GM18508 (cell line): ENCODE data around the gene SLC16A7.

ENCODE experiments used
- ATAC-seq: cut with Tn5 transposase; IDR thresholded peaks from one replicate; pipeline ENCODE4 v1.9.1; 2021; ENCODE audit warnings: moderate number of reproducible peaks; ENCODE audit not compliant: insufficient read depth, unreplicated experiment

The SLC16A7 gene

DNA sequence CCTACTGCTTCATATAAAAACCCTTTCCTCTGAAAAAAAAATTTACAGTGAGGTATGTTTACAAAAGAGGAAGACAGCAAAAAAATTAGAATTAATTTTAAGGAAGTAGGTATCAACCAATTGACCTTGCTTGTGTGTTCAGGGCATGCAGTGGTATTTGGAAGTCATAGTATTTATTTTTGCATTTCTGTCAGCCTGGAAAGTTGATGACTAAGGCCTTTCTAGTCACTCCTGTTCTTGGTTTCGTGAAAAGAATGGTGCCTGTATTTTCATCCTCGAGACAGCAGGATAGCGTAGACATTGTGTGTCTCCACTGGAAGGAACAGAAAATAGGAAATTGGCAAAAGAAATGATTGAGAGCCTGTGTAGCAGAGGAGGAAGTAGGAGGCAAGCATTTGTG is 24.5 kb downstream of the SLC16A7 start:
- peak; percentile 39 for ATAC-seq

DNA sequence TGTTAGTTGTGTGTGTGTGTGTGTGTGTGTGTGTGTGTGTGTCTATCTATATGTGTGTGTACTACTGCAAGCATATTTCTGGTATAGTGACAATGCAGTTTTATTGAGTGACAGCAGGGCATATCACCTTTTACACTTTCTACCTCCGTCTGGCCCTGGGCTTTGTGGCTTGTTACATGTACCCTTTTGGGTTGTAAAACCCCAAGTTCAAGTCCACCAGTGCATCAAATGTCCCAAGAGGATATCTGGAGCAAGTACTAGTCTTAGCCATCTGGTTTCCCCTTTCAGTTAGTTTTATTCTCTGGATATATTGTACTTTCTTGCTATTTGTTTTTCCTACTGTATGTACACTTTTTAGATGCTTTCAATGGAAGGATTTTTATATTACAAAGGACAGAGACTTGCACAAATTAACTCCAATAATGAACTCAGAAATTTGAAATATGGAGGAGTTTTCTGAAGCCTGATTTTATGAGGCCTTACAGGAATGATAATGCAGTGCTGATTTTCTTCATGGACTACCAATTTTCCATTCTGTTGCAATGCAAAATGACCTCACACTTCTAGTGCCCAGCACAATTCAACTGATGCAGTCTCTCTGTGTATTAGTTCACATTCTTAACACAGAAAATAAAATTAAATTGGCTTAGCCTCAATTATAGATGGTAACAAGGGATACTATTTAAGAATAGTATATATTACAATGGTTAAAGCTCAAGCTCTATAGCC is 29.1 kb downstream of the SLC16A7 start:
- no peak for ATAC-seq

DNA sequence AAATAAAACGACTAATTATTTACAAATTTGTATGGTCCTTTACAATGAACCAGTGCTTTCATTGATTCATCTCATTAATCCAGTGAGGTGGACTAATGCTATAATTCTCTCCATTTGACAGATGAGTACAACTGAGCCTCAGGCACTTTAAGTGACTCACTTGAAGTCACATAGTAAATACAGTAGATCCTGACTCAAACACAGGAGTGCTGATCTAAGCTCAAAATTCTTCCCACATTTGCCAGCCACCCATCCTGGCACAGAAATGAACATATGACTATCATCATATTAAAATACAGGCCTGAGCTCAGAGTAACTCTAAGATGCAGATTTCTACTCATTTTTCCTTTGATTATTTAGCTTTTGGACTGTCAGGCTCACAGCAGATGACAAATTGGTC is 30.6 kb downstream of the SLC16A7 start:
- ATAC-seq, result no peak

DNA sequence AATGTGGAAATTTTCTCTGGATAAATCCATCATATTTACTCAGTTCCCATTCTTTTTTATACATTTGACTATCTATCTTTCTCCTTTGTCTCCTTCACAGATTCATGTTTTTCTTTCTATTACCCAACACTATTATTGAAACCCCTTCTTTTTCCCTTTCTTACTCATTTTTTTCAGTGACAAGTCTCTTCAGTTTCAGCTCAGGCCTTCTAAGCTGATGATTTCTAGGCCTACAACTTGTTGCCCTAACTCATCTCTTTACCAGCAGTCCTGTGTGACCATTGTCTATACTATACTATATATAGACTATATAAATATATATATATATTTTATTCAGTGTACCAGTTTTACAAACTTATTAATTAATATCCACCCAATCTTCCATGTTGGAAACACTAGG is 31.8 kb downstream of the SLC16A7 start:
- ATAC-seq, result no peak

DNA sequence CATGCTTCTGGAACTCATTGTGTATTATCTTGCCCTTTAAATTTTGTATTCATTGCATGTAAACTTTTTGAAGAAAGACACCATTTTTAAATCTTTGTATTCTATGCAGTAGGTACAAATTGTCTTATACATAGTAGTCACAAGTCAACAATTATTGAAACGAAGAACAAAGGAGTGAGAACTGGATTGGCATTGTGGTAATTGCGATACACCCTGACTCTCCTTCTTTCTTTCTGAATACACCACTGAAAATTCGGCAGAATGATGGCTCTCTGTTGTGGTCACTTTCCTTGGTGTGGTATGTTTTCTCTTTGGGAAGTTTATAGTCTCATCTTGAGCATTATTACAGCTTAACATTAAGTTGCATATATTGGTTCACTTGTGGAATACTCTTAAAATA is 34.1 kb downstream of the SLC16A7 start:
- no peak for ATAC-seq

DNA sequence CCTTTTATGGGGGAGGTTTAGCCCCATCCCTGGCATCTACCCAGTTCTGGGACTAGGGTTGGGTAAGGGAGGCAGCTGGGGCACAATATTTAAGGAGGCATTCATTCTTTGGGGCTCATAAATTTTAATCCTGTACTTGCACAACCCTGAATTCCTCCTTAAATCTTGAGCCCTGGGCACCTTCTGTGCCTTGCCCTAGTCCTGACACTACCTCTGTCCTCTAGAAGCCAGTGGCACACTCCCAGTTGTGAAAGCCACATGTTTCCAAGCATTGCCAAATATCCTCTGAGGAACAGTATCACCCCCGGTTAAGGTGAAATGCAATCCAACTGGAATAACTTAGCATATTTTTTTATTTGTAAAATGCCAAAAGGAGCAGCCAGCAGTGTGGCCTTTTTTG is 36.6 kb downstream of the SLC16A7 start:
- ATAC-seq, result no peak

DNA sequence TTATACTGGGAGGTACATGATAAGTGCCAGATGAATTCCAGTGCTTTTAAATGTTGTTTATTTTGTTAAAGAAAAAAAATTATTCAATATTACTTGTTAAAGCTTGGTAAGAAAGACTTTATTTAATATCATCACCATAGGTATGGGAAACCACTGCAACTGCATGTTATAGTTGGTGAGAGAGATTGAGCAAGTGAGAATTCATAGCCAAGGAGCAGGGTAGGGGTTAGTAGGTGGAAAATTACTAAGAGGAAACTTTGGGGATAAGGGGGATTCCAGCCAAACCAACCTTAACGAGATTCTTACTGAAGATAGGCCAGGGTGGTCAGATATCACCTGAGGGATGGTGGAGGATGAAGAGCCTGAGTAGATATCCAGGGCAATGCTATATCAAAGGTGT is 38.4 kb downstream of the SLC16A7 start:
- ATAC-seq, result no peak

DNA sequence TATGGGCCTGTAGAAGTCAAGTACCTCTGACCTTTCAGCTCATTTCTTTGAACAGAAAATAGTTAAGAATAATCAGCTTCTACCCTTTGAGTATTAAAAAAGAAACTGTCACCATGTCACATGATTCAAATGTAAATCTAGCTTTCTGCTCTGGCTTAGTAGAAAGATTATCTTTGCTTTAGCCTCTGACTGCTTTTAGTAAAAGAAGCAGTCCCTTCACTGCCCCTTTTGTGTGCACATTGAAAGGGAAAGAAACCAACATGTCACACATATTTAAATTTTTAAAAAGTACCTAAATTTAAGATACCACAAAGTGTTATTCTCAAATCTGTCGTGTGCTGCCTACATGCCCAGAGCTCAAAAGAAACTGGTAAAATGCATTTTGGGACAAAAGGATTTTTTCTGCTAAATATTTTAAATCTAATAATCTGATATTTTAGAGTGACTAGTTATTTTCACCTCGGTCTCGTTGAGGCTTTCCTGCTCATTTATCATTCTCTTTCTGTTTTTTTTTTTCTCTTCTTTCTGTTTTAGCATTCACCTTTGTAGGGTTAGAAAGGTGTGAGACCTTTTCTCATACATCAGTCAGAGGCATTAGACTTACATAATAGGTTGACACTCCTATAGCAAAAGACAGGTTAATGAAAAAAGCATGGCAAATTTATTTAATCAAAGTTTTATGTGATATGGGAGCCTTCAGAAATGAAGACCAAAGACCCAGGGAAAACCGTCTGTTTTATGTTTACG is 41.3 kb downstream of the SLC16A7 start:
- peak; percentile 74 for ATAC-seq

DNA sequence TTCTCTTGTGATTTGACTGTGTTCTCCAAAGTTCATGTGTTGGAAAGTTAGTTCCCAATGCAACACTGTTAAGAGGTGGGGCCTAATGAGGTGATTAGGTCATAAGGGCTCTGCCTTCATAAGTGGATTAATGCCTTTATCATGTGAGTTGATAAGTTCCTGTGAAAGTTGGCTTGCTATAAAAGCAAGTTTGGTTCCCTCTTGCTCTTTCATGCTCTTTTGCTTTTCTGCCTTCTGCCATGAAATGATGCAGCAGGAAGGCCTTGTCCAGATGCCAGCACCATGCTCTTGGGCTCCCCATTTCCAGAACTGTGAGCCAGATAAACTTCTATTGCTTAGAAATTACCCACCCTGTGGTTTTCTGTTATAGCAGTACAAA is 41.9 kb downstream of the SLC16A7 start:
- ATAC-seq, result no peak

DNA sequence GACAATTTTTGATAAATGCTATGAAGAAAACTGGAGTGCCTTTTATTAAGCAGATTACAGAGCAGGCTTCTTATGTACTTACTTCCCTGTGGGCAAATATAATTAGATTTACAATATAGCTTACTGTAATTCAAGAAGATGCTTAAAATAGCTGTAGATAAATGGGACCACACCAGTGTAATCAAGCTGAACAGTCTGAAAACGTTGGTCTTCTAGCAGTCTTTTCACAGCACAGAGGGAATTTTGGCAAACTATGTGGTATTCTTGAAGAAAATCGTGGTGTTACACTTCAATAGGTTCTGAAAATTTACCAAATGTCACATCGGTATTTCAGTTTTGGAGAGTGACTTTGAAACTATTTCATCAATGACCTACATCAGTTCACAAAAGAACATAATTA is 47.7 kb downstream of the SLC16A7 start:
- ATAC-seq, result no peak

DNA sequence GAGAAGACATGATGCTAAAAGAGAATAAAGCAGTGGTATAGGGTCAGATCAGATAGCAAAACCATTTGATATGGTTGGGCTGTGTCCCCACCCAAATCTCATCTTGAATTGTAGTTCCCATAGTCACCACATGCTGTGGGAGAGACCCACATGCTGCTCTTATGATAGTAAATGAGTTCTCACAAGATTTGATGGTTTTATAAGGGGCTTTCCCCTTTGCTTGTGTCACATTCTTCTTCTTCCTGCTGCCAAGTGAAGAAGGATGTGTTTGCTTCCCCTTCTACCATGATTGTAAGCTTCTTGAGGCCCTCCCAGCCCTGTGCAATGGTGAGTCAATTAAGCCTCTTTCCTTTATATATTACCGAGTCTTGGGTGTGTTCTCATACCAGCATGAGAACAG is 49.4 kb downstream of the SLC16A7 start:
- ATAC-seq, result no peak

DNA sequence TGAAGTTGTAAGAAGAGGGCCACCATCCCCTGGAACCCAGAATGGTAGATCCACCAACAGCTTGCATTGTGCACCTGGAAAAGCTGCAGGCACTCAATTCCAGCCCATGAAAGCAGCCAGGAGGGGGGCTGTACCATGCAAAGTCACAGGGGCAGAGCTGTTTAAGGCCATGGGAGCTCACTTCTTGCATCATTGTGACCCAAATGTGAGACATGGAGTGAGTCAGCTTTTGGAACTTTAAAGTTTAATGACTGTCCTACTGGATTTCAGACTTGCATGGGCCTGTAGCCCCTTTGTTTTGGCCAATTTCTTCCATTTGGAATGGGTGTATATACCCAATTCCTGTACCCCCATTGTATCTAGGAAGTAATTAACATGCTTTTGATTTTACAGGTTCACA is 50.8 kb downstream of the SLC16A7 start:
- ATAC-seq, result no peak

DNA sequence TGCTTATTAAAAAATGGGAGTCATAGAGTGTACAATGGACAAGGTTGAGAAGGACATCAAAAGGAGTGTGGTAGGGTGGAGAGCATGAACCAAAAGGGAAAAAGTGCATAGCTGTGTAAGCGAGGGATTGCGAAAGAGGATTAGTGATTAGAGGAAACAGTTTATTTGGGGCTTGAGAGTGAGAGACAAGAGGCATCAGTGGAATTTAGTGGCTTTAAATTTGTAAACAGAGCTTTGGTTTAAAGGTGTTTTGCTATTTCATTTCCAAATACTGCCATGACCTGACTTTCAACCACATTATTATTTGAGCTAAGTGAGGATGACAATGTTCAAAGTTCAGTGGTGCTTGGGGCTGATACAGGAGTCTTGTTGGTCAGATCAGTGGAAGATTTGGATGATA is 53.4 kb downstream of the SLC16A7 start:
- no peak for ATAC-seq

DNA sequence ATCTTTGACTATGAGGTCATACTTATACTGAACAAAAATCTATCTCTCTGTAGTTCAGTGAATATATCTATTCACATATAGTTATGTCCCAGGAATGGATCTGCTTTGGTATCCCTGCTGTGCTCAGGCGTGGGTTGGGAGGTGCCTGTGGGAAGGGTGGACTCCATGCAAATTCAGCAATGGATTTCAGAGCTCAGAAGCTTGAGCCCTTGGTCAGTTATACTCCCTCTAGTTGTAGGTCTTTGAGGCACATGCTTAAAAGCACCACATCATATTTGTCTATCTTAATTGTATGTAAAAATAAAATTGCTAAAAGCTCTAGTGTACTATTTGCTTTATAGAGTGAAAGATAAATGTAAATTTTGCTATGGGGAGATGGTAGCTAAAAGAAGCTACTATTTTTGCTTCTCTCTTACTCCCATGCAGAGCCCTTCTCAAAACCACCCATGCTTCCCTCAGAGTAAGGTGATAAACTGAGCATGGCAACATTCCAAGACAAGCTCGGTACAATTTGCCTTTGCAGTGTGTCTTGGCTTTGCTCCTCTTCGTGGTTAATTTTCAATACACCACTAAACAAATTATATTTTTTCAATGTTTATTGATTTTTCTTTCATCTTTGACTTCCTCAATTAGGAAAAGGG is 54.9 kb downstream of the SLC16A7 start:
- ATAC-seq, result no peak

DNA sequence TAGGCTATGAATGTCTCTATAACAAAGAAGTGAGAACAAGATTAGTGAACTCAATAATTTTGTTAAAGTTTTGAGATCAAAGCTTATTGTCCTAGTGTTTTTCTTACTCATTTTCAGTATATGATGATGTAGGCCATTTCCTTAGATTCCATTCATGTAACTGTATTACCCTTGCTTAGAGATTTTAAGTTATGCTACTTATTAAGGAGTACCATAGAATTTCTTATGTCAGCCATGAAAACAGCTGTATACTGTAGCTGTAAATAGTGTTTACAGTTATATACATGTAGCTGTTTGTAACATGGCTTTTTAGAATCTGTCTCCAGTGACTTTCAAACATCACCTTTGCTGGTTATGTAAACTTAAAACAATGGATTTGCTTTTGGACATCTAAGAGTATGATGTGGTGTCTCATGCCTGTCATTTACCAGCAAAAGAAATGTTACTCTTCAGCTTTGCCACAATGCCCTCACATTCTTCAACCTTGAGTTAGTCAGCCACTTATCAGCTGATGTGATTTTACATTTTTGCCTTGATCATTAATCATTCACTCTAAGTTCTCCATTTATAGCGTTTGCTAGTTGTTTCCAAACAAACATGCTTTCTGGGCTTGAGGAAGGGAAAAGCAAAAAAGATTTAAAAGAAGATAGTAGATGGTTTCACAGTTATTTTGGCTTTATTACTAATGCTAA is 55.5 kb downstream of the SLC16A7 start:
- no peak for ATAC-seq

DNA sequence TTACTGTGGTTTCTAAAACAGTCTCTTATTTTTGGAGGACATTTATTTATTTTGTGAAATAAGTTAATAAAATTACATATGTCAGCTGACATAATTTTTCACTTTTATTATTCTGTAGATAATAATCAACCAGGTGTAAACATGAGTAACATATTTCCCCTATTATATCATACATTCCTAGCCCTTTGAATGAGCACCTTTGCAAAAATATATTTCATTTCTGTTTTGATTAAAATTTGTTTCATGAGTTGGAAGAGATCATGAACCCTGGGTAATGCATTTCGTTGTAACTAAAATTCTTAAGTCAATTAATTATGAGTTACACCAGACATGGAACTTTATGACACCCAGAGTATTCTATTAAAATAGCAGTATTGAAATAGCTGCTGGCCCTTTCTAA is 56.3 kb downstream of the SLC16A7 start:
- ATAC-seq, result no peak

DNA sequence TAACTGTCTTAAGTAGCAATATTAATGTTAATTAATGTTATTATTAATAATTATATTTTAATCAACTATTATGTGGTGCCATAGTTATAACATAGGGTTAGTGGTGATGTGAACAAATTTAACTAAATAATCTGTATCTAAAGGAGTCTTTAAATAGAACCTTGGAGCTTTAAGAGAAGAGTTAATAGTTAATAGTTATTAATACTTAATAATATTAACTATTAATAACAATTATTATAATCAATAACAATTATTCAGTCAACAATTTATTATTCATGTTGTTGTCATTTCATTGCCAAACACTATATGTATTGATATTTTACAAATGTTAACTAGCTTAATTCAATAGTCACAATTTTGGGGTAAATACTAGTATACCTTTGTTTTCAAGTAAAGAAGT is 58.2 kb downstream of the SLC16A7 start:
- ATAC-seq, result no peak

DNA sequence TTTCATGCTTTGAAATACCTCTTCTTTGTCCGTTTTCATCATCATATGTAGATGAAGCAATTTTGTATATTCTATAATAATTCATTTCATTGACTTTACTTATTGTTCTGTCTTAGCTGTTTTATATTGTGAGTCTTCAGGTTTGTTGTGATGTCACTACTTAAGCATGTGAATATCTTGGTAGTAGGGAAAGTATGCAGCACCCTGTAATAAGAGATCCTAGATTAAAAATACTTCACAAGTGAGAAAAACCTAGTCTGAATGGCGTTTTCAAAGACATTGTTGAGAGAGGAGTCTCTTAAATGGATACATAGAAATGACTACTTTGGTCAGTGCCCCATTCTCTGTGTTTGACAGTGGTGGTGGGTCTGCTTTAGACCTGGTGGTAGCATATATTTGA is 61.4 kb downstream of the SLC16A7 start:
- no peak for ATAC-seq

DNA sequence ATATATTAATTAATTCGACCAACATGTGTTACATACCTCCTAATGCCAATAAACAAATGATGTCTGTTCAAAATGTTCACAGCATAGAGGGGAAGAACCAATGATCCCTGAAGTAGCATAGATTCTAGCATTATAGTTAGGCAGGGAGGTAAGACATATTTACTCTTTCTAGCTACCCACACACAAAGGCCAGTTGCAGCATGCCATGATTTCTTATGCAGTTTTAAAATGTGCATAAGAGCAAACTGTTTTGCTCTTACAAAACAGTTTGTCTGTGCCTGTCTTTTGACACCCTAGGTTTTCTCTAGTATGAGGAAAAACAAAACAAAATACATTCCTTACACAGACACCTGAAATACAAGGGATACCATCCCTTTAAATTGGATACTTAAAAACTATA is 61.9 kb downstream of the SLC16A7 start:
- no peak for ATAC-seq

DNA sequence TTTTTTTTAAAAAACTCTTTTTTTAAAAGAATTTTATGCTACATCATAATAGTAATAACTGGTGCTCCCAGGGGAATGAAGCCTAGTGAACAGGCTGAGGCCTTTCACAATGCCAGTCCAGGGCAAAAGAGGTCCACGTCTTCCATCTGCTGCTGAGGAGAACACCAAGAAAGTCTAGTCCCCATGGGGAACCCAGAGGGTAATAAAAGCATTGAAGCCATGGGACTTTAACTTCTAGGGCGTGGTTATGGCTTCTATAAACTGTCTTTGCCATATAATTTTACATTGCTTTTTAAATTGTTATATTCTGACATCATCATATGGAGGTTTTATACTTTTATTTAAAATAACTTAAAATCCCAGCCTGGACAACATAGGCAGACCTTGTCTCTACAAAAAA is 64.3 kb downstream of the SLC16A7 start:
- ATAC-seq, result no peak
